A673 (cell line): Measurements from ENCODE around the gene APOL1. TPM values are rescaled to one million over a fixed set of nuclear protein-coding genes. Genes with fewer than 3 reads are reported as not detected.

Experiments
- BruUV-seq: library from RNA; stranded (reverse); fragments of 400-500 nt; replicated peaks from 2 replicates; lab custom pipeline; 2021; lab: Mats Ljungman, UMichigan
- CTCF ChIA-PET: fragments of 300-600 bp; sonication (Branson Sonifier 250); formaldehyde crosslinking; loops from one replicate; lab custom pipeline; 2022; ENCODE audit warnings: antibody characterized with exemption; lab: Charles Lee
- POLR2A ChIA-PET: fragments of 300-600 bp; sonication (Branson Sonifier 250); formaldehyde crosslinking; loops from one replicate; lab custom pipeline; 2022; ENCODE audit warnings: antibody characterized with exemption; ENCODE audit not compliant: low non-redundant PET; lab: Charles Lee
- DNase-seq: peaks from one replicate; pipeline ENCODE4 v3.0.0-alpha.2; 2015; ENCODE audit warnings: low spot score
- H3K27ac ChIP-seq: fragments of 200-600 bp; sonication (generic); 2 replicates; pipeline ENCODE4 v1.5.1; 2016; ENCODE audit warnings: mixed run types, low read depth, mild to moderate bottlenecking, mixed read lengths, antibody characterized with exemption, low read length; ENCODE audit not compliant: poor library complexity, severe bottlenecking
- H3K27me3 ChIP-seq: fragments of 200-600 bp; sonication (generic); replicated peaks from 2 replicates; pipeline ENCODE4 v1.6.1; 2017; ENCODE audit warnings: mixed run types, low read depth, mild to moderate bottlenecking, mixed read lengths, antibody characterized with exemption, low read length; ENCODE audit not compliant: insufficient read depth, poor library complexity
- H3K36me3 ChIP-seq: fragments of 200-600 bp; sonication (generic); 2 replicates; pipeline ENCODE4 v1.6.1; 2016; ENCODE audit warnings: mixed run types, mild to moderate bottlenecking, mixed read lengths, antibody characterized with exemption, low read length; ENCODE audit not compliant: insufficient read depth, poor library complexity, severe bottlenecking
- H3K4me1 ChIP-seq: fragments of 200-600 bp; sonication (generic); 2 replicates; pipeline ENCODE4 v1.6.1; 2017; ENCODE audit warnings: mixed run types, mild to moderate bottlenecking, mixed read lengths, antibody characterized with exemption, low read length; ENCODE audit not compliant: insufficient read depth, poor library complexity, severe bottlenecking
- H3K4me3 ChIP-seq: fragments of 200-600 bp; sonication (generic); 2 replicates; pipeline ENCODE4 v1.5.1; 2016; ENCODE audit warnings: low read depth, mixed run types, mild to moderate bottlenecking, mixed read lengths, low read length; ENCODE audit not compliant: poor library complexity, severe bottlenecking
- H3K9me3 ChIP-seq: fragments of 200-600 bp; sonication (generic); 2 replicates; pipeline ENCODE4 v1.6.1; 2016; ENCODE audit warnings: mixed run types, low read depth, mild to moderate bottlenecking, mixed read lengths, antibody characterized with exemption, low read length; ENCODE audit not compliant: poor library complexity, severe bottlenecking
- CTCF ChIP-seq: fragments of 300-800, 200-600 bp; sonication (generic); conservative IDR thresholded peaks from 2 replicates; pipeline ENCODE4 v1.5.1; 2017; ENCODE audit warnings: low read depth, mild to moderate bottlenecking, antibody characterized with exemption, low read length, moderate library complexity, mixed read lengths
- EZH2 ChIP-seq: fragments of 200-600 bp; sonication (generic); IDR thresholded peaks from 2 replicates; pipeline ENCODE4 v1.6.1; 2017; ENCODE audit warnings: borderline replicate concordance, low read depth, mild to moderate bottlenecking, mixed read lengths, antibody characterized with exemption, low read length; ENCODE audit not compliant: poor library complexity, severe bottlenecking
- intact Hi-C: fragments of 100-400 bp; cut with micrococcal nuclease; formaldehyde crosslinking; loops from one replicate; pipeline ENCODE4 v1.10.0; 2022; ENCODE audit not compliant: unreplicated experiment
- total RNA-seq: library from RNA; stranded (reverse); gene quantifications from 2 replicates; pipeline ENCODE4 v1.2.3, GENCODE V29; 2021

Gene APOL1
- total RNA-seq, 1 experiment from 2014 or later, result 0.30 TPM

GRCh38 chr22:36232715-36233401 is 20.1 kb upstream of the APOL1 start:
- POLR2A ChIA-PET, result no interaction called here
- Histone ChIP-seq H3K9me3 (no peaks in the 10 kb centered on the region), H3K27ac (no peak overlapping the region), H3K4me1 (peaks cover 3% of the 10 kb centered on the region), H3K4me3 (no peak overlapping the region), H3K36me3 (peaks cover 15% of the 10 kb centered on the region), H3K27me3 (no peaks in the 10 kb centered on the region)
- intact Hi-C loops, result no loop called here
- no TSS peak for BruUV-seq
- no peak for DNase-seq
- CTCF ChIA-PET, result no interaction called here
- TF ChIP-seq EZH2, result no peak
- TF ChIP-seq CTCF, result no peak

DNA sequence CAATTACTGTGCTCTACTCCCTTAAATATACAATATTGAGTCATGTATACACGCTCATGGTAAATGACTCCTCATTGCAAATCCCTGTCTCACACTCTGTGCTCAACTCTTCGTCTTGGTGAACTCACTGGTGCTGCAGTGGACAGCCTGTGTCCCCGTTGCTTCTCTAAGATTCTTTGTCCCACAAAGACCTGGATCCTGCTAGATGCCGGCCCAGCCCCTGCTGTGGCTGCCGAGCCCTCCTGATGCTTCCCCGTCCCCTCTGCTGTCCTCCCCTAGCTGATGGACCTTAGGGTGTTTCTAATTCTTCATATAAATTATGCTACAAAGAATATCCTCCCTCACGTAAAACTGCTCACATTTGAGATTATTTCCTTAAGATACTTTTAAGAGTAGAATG is 19.1 kb upstream of the APOL1 start:
- peaks cover 11% of the 10 kb centered on the region for H3K36me3 ChIP-seq
- ChIA-PET POLR2A (no interaction called here), CTCF (no interaction called here)
- no peak overlapping the region for H3K27ac ChIP-seq
- TF ChIP-seq EZH2 (no peak), CTCF (no peak)
- intact Hi-C loops, result no loop called here
- no peak overlapping the region for H3K4me3 ChIP-seq
- no TSS peak for BruUV-seq
- no peaks in the 10 kb centered on the region for H3K9me3 ChIP-seq
- H3K4me1 ChIP-seq, result peaks cover 13% of the 10 kb centered on the region
- DNase-seq, result no peak
- H3K27me3 ChIP-seq, result no peaks in the 10 kb centered on the region

- DNase-seq, result no peak
- peaks cover 11% of the 10 kb centered on the region for H3K36me3 ChIP-seq
- intact Hi-C loops, result no loop called here
- no peaks in the 10 kb centered on the region for H3K9me3 ChIP-seq
- H3K4me3 ChIP-seq, result no peak overlapping the region
- no peaks in the 10 kb centered on the region for H3K27me3 ChIP-seq
- H3K4me1 ChIP-seq, result peaks cover 13% of the 10 kb centered on the region
- ChIA-PET CTCF (no interaction called here), POLR2A (no interaction called here)
- TF ChIP-seq EZH2 (no peak), CTCF (no peak)
- H3K27ac ChIP-seq, result no peak overlapping the region
- BruUV-seq, result no TSS peak
Measured at GRCh38 chr22:36234213-36234612, 18.7 kb upstream of the APOL1 start.
